ENCODE data around the gene TMEM179.

GRCh38 chr14:104542871-104543830 lies 61.4 kb downstream of the TMEM179 start:
- TF ChIP-seq CTCF (IDR thresholded peaks at IDR 0.05; ENCODE audit: insufficient read depth, low read length, poor library complexity, severe bottlenecking) (no peak), EZH2phosphoT487 (conservative IDR thresholded peaks at IDR 0.05; ENCODE audit: low read length) (no peak)

Measured in SU-DHL-6 (cell line).